Spleen (tissue), 7 donors: Measurements from ENCODE around the gene GNS.

Experiments
- POLR2A ChIP-seq, 3 donors: fragments of 450-650 bp; IDR thresholded peaks; one replicate each; pipeline ENCODE4 v1.5.1; 2017; ENCODE audit warnings: antibody characterized with exemption in 3 of 3, mild to moderate bottlenecking in 1 of 3
- TF ChIP-seq, protein P1 (sequence below), 11 experiments: fragments of 200-600 bp in 7 of 11; fragments of 450-650 bp in 4 of 11; sonication (generic) in 4 of 11; IDR thresholded peaks in 8 of 11; conservative IDR thresholded peaks in 3 of 11; 1 replicate in 7 of 11; 2 replicates in 4 of 11; pipeline versions ENCODE4 v1.4.0 to v1.8.0; 2016 to 2021; ENCODE audit warnings: antibody characterized with exemption in 11 of 11, inconsistent platforms in 4 of 11, mild to moderate bottlenecking in 1 of 11
- donor health status: DM: no; HTN: no; CAD: no; lungs with moderate emphysema.
- donor health status: DM: no; HTN: no; CAD: no.
- donor health status: DM: no; HTN: no; CAD: no.

DNA sequence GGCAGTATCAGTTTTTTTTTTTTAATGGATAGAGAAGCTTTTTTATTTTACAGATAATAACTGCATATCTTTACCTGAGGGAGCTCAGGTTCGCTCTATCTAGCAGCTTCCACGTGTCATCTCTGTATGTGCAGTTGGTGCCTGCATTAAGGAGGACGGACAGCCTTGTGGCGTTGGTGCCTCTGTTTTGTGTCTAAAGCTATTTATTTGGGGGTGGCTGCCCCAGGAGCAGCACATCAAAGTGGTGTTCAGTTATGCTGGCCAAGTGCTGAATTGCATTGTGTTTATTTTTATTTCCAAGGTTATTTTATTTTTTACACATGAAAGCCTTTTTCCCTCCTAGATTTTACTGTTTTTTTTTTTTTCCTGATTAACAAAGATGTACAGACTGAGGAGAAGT, 89.2 kb downstream of the GNS start:
- TF ChIP-seq, protein P1, sequence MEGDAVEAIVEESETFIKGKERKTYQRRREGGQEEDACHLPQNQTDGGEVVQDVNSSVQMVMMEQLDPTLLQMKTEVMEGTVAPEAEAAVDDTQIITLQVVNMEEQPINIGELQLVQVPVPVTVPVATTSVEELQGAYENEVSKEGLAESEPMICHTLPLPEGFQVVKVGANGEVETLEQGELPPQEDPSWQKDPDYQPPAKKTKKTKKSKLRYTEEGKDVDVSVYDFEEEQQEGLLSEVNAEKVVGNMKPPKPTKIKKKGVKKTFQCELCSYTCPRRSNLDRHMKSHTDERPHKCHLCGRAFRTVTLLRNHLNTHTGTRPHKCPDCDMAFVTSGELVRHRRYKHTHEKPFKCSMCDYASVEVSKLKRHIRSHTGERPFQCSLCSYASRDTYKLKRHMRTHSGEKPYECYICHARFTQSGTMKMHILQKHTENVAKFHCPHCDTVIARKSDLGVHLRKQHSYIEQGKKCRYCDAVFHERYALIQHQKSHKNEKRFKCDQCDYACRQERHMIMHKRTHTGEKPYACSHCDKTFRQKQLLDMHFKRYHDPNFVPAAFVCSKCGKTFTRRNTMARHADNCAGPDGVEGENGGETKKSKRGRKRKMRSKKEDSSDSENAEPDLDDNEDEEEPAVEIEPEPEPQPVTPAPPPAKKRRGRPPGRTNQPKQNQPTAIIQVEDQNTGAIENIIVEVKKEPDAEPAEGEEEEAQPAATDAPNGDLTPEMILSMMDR (IDR thresholded peaks at IDR 0.05 in 8 of 11, conservative IDR thresholded peaks at IDR 0.05 in 3 of 11): peak in 2 of 11 experiments; percentile 9 to 25
- TF ChIP-seq POLR2A (IDR thresholded peaks at IDR 0.05): no peak
